ENCODE data around the gene PLCB1.
A peak's percentile ranks its signal among the peaks of the same experiment; 100 is the strongest.

Gene PLCB1

GRCh38 chr20:8255945-8256632 is 124.0 kb downstream of the PLCB1 start:
- TF ChIP-seq CTCF (IDR thresholded peaks at IDR 0.05; ENCODE audit: low read depth, low read length) = no peak
- DNase-seq (ENCODE audit: low read depth in 2 of 2) = peak in 1 of 2 donors; percentile 13
- no peak overlapping the region for H3K4me3 ChIP-seq (replicated peaks in 1 of 2; ENCODE audit: low read depth in 2 of 2, low read length in 2 of 2)

GRCh38 chr20:8260837-8261251 is 128.8 kb downstream of the PLCB1 start:
- no peak for DNase-seq (ENCODE audit: low read depth in 2 of 2)
- no peak overlapping the region for H3K4me3 ChIP-seq (replicated peaks in 1 of 2; ENCODE audit: low read depth in 2 of 2, low read length in 2 of 2)
- no peak for TF ChIP-seq CTCF (IDR thresholded peaks at IDR 0.05; ENCODE audit: low read depth, low read length)

GRCh38 chr20:8262721-8263120 is 130.7 kb downstream of the PLCB1 start:
- DNase-seq (ENCODE audit: low read depth in 2 of 2) = no peak
- TF ChIP-seq CTCF (IDR thresholded peaks at IDR 0.05; ENCODE audit: low read depth, low read length) = no peak
- no peak overlapping the region for H3K4me3 ChIP-seq (replicated peaks in 1 of 2; ENCODE audit: low read depth in 2 of 2, low read length in 2 of 2)

GRCh38 chr20:8265588-8265987 is 133.5 kb downstream of the PLCB1 start:
- H3K4me3 ChIP-seq (replicated peaks in 1 of 2; ENCODE audit: low read depth in 2 of 2, low read length in 2 of 2) = no peak overlapping the region
- DNase-seq (ENCODE audit: low read depth in 2 of 2) = no peak
- TF ChIP-seq CTCF (IDR thresholded peaks at IDR 0.05; ENCODE audit: low read depth, low read length) = no peak

- no peak for DNase-seq (ENCODE audit: low read depth in 2 of 2)
- no peak for TF ChIP-seq CTCF (IDR thresholded peaks at IDR 0.05; ENCODE audit: low read depth, low read length)
Observed at GRCh38 chr20:8267009-8267408, 134.9 kb downstream of the PLCB1 start.

GRCh38 chr20:8271727-8272126 is 139.7 kb downstream of the PLCB1 start:
- no peak for TF ChIP-seq CTCF (IDR thresholded peaks at IDR 0.05; ENCODE audit: low read depth, low read length)
- H3K4me3 ChIP-seq (replicated peaks in 1 of 2; ENCODE audit: low read depth in 2 of 2, low read length in 2 of 2) = no peak overlapping the region
- DNase-seq (ENCODE audit: low read depth in 2 of 2) = peak in 1 of 2 donors; percentile 15

More at GRCh38 chr20:8267009-8267408, 134.9 kb downstream of the PLCB1 start:
- H3K4me3 ChIP-seq (replicated peaks in 1 of 2; ENCODE audit: low read depth in 2 of 2, low read length in 2 of 2) = no peak overlapping the region

- no peak for TF ChIP-seq CTCF (IDR thresholded peaks at IDR 0.05; ENCODE audit: low read depth, low read length)
- no peak for DNase-seq (ENCODE audit: low read depth in 2 of 2)
- no peak overlapping the region for H3K4me3 ChIP-seq (replicated peaks in 1 of 2; ENCODE audit: low read depth in 2 of 2, low read length in 2 of 2)
Observed at GRCh38 chr20:8272766-8273165, 140.7 kb downstream of the PLCB1 start.
